GM19193 (cell line): ENCODE measurements around the gene EHMT1.

Experiments used
- POLR2A ChIP-seq: IDR thresholded peaks from 4 replicates; pipeline ENCODE4 v1.6.1; 2011; ENCODE audit not compliant: insufficient read depth, insufficient read length; ENCODE audit errors: extremely low read depth

Gene EHMT1

DNA sequence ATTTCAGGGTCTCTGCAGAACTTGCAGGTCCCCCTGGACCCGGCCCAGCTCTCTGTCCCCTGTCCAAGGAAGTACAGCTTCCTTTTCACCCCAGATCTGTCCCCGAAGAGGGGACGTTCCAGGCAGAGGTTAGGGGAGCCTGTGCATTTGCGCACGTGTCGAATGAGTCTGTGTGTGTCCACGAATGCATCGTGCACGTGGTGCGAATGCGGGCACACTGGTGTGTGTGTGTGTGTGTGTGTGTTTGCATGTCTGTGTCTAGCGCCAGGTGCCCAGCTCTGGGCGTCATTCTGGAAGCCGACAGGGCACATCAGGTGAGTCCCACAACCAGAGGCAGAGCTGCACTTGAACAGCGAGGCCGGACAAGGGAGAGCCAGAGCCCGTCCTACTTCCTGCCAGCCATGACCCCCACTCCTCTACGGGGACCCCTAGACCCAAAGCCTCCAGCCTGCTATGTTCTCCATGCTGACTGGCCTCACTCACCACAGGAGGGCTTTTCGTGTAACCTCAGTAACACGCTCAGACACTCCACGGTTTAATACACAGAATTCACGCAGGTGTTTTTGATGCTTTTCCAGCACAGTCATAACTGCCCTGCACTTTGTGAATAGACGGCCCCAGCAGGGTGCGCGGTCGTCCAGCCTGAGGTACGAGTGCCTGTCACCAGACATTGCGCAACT, 217.5 kb downstream of the EHMT1 start:
- TF ChIP-seq POLR2A: no peak

DNA sequence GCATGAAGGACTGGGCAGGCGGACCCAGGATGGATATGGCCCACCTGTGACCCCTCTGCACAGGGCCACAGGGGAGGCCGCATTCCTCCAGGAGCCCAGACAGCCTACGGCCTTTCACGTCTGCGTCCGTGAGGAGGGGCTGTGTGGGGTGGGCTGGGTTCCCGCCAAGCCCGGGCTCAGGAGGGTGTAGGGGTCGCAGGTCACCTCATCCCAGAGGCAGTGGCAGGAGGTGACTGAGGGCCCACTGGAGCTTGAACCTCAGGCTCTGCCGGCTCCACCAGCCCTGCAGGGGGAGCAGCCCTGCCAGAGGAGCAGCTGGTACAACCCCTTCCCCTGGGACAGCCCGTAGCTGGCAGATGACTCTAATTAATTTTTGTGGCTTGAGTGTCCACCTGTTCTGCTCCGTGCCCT, 218.0 kb downstream of the EHMT1 start:
- no peak for TF ChIP-seq POLR2A

DNA sequence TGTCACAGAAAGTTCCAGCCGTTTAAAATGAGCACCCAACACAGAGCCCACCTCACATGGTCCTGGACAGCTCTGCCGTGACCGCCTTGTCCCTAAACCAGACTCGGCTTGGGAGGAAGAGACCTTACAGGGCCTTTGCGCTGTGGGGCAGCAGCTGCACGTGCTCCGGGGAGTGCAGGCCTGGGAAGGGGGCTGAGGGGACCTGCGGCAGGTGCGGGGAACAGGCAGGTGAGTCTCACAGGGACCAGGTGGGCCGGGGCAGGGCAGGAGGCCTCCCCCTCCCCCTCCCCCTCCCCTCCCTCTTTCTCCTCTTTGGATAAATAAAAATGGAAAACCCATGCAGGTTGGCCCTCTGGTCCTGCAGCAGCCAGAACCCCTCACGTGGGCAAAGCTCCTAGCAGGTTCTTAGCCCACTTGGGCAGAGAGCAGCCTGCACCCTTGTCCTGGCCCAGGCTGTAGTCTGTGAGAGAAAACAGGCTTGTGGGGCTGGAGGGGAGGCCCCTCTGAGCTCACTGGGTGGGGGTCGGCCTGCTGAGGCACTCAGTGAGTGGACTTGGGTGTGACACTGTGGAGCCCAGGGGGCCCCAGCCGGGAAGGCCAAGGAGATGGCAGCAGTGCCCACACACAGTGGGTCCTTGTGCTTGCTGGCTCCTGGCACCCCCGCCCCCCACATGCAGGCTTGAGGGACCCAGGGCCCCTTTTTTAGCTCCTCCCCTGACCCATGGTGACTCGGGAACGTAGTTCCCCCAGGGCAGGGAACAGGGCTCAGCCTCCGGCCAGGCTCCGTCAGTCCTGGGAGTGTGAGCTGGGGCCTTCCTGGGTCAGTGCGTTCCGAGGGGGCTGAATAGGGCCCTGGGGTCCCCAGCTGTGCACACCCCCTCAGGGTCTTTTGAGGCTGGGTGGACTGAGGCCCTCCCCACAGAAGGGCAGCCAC, 218.8 kb downstream of the EHMT1 start:
- no peak for TF ChIP-seq POLR2A

DNA sequence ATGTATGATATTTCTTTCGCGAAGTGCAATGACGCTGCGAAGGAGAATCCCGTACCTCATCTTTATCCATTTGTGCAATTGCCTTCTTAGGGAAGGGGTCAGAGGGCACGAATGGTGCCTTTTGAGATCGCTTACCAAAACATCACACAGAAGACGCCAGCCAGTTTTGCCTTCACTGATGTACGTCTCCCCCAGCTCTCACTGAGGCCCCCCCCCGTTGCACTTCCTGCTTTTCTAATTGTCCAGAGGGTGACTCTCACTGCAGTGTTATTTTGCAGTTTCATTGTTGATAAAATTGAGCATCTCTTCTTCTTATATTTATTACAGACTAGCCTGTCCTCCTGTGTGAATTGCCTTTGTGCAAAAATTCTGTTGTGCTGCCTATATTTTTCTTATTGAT, 219.8 kb downstream of the EHMT1 start:
- TF ChIP-seq POLR2A: no peak

DNA sequence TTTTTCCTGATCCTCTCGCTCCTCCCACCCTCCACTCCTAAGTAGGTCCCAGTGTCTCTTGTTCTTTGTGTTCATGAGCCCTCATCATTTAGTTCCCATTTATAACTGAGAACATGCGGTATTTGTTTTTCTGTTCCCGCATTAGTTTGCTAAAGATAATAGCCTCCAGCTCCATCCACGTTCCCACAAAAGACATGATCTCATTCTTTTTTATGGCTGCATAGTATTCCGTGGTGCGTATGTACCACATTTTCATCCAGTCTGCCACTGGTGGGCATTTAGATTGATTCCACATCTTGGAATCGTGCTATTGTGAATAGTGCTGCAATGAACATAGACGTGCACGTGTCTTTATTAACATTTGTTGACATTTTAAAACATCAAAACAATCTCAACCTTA, 224.6 kb downstream of the EHMT1 start:
- TF ChIP-seq POLR2A: no peak

DNA sequence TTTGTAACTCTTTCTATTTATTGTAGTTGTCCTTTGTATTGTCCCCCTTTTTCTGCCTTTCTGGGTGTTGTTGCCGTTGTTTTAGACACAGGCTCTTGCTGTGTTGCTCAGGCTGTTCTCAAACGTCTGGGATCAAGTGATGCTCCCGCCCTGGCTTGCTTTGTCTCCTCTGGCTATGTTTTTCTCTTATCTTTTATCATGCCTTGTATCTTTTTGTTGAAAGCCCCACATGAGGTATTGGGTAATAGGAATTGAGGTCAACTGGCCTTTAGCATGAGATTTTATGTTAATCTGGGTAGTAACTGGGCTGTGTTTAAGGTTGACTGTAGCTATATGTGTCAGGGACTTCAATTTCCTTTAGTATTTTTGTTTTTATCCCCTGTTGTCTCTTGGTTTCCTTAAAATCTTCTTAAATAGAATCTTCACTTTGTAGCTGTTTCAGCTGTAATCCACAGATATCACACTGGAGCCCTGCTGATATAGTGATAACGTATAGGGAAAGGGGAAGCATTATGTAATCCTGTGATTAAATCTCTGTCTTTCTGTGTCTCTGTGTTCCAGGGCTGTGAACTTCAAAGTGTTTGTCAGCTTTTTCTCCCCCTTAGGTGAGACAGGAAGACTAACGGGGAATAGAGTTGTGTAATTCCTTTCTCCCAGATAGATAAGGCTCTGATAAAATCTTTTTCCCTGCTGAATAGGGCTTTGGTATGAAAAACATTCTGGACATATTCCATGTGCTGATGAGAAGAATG, 232.9 kb downstream of the EHMT1 start:
- TF ChIP-seq POLR2A: no peak

DNA sequence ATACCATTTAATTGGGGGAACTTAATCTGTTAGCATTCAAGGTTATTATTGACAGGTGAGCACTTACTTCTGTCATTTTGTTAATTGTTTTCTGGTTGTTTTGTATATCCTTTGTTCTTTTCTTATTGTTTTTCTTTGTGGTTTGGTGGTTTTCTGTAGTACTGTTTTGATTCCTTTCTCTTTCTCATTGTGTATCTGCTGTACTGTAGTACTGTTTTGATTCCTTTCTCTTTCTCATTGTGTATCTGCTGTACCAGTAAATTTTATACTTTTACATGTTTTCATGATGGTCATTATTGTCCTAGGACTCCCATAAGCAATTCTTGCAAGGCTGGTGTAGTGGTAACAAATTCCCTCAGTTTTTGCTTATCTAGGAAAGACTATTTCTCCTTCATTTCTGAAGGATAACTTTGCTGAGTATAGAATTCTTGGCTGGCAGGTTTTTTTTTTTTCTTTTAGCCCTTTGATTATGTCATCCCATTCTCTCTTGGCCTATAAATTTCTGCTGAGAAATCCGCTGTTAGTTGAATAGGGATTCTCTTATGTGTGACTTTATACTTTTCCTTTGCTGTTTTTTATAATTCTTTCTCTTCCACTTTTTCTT, 234.7 kb downstream of the EHMT1 start:
- no peak for TF ChIP-seq POLR2A

DNA sequence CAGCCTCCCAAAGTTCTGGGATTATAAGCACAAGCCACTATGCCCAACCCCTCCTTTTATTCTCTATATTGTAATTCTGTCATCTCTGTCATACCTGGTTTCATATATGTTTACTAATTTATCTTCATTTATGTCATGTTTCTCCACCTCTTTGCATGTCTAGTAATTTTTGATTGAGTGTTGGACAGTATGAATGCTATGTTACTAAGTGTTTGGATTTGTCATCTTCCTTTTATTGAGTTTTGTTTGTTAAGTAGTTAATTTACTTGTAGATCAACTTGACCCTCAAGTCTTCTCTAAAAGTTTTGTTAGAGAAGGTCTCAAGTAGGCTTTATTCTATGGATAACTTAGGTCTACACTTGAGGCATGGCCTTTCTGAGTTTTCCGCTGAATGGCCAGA, 241.6 kb downstream of the EHMT1 start:
- TF ChIP-seq POLR2A: no peak

DNA sequence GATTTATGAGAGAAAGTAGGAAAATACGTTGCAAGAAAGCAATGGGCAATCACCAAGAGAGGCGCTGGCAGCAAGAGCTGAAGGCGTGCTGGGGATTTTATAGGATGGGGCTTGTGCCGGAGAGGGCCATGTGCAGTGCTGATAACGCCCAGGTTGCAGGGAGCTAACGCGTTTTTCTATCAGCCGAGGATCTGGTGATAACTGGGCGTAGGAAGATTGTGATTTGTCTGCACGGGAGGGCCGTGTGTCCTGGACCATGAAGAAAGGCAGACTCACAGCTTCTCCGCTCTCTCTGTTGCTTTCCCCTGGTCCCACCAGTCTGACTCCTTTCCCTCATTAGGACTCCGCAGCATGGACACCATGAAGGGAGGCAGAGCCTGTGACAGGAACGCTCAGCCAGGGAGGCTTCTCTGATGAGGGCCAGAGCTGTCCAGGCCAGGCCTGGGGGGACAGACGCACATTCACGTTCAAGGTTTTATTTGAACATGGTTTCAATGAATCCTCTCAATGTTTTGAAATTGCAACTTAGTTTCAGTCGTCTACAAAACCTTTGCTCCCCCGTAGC, 246.9 kb downstream of the EHMT1 start:
- no peak for TF ChIP-seq POLR2A

DNA sequence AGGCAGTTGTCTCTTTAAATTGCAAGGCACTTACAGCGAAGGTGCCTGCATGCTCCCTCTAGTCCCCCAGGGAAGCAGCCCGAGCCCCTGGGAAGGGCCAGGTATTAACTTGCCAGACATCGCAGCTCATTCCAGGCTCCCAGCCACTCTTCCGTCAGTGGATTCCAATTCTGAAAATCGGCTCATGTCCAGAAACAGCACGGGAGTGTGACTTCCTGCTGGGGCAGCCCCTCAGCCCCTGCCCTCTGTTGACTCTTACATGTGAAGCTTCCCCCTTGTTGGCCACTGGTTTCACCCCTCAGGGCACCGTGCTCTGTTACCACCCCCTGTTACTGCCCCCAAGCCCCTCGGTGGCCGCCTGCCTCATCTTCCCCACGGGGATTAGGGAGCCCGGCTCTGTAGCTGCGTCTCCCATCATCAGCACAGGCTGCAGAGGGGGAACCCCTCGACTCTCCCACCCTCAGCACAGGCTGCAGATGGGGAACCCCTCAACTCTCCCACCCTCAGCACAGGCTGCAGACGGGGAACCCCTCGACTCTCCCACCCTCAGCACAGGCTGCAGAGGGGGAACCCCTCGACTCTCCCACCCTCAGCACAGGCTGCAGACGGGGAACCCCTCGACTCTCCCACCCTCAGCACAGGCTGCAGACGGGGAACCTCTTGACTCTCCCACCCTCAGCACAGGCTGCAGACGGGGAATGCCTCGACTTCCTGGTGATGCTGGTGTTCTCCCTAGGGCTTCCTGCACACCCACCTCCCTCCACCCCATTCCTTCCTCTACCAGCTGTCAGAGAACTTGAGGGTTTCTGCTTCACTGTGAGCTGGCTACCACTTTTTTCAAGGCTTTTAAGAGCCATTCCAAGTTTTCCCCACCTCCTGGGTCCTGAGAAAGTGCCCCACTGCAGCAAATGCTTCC, 247.7 kb downstream of the EHMT1 start:
- TF ChIP-seq POLR2A: no peak

DNA sequence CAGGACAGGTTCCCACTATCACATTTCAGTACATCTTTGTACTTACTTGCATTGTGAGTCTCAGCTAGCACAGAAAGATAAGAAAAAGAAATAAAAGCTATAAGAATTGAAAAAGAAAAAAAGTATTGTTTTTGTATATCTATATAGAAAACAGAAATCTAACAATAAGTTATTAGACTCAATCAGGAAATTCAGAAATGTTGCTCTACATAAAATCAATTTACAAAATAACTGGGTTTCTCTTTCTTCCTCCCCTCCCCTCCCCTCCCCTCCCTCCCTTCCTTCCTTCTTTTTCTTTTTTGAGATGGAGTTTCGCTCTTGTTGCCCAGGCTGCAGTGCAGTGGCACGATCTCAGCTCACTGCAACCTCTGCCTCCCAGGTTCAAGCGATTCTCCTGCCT, 251.6 kb downstream of the EHMT1 start:
- TF ChIP-seq POLR2A: no peak

DNA sequence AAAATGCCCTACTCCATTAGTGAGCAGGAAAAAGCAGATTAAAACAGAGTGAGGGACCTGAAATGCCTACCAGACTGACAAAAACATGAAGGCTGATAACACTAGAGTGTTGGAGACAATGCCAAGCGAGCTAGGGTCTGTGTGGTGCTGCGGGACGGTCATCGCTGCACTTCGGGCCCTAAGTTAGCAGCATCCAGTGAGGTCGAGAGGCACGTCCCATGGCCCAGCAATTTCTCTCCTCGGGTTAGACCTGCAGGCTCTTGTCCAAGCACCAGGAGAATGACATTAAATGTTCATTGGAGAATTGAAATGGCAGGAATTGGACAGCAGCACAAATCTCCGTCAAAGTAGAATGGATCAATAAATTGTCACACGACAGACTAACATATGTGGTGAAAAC, 253.5 kb downstream of the EHMT1 start:
- no peak for TF ChIP-seq POLR2A

DNA sequence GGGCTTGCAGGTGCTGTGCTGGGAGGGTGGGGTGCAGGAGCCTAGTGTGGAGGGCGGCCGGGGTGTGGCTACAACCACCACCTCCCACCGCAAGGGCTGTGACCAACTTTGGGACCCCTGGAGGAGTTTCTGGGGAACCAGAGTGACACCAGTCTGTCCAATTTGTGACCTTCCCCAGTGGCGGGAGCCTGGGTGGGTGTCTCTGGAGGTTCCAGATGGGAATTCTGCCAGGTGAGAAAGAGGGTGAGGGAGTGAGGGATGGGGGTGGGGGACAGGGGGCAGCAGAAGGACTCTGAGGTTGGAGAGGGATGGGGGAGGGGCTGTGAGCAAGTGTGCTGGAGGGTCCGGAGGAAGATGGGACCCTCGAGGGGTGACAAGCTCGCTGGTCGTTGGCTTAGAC, 254.6 kb downstream of the EHMT1 start:
- no peak for TF ChIP-seq POLR2A

DNA sequence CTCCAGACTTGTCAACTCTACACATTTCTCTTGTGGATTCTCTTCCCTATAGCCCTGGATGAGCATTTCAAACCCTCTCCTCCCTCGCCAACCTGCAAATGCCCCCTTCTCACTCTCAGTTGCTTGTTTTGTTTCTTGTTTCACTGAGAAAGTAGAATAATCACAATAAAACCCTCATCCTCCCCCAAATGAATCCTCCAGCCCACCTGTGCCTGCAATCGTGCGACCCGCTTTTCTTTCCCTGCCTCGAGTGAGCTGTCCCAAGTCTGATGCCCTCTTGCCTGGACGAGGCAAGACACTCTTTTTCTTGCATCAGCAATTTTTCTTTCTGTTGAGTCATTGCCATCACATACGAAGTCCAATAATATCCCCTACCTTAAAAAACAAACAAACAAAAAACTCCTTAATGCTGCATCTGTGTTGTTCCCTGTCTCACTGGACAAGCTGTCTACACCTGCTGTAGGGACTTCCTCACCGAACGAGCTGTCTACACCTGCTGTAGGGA, 255.1 kb downstream of the EHMT1 start:
- no peak for TF ChIP-seq POLR2A

DNA sequence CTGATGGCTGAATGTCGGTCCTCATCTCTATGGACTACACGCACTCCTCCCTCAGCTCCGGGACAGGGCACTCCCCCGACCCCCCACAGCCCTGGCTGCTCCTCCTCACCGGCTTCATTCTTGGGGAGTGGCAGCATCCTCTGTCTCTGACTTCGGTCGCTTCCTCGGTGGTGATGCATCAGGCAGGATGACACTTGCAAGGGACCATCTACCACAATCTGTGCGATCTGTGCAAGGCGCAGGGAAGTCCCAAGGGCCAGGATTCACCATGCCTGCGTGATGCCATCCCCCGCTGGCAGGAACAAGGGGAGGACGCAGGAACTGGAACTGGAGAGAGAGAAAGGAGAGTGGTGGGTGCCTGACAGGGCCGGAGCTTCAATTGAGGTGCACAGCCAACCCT, 256.5 kb downstream of the EHMT1 start:
- TF ChIP-seq POLR2A: no peak
